A375 (cell line): Measurements from ENCODE around the gene UBXN6. TPM values are rescaled to one million over a fixed set of nuclear protein-coding genes. Genes with fewer than 3 reads are reported as not detected.

Source experiments
- small RNA-seq: library from RNA; depleted of rRNA; stranded (forward); fragments of <200 nt; gene quantifications from one replicate; pipeline ENCODE3, GENCODE V24; 2014
- total RNA-seq: library from RNA; depleted of rRNA; stranded (reverse); fragments of >200 nt; shearing (Covaris generic); gene quantifications from 2 replicates; pipeline ENCODE4 v1.2.3, GENCODE V29; 2014; rRNA removed

Gene UBXN6, protein sequence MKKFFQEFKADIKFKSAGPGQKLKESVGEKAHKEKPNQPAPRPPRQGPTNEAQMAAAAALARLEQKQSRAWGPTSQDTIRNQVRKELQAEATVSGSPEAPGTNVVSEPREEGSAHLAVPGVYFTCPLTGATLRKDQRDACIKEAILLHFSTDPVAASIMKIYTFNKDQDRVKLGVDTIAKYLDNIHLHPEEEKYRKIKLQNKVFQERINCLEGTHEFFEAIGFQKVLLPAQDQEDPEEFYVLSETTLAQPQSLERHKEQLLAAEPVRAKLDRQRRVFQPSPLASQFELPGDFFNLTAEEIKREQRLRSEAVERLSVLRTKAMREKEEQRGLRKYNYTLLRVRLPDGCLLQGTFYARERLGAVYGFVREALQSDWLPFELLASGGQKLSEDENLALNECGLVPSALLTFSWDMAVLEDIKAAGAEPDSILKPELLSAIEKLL
- 80.4 and 87.6 TPM in 2 replicates for total RNA-seq

GRCh38 chr19:4457654-4458395 lies at the start of gene UBXN6:
Gene UBXN6, minus strand, starts transcription at chr19:4457794. Its CDS starts 97 bp downstream, at chr19:4457697.

GRCh38 chr19:4472174-4472974 lies 14.8 kb upstream of the UBXN6 start, which contains the start of gene HDGFL2:
Gene HDGFL2, plus strand, starts transcription at chr19:4472297. Its CDS starts 54 bp downstream, at chr19:4472351.

DNA sequence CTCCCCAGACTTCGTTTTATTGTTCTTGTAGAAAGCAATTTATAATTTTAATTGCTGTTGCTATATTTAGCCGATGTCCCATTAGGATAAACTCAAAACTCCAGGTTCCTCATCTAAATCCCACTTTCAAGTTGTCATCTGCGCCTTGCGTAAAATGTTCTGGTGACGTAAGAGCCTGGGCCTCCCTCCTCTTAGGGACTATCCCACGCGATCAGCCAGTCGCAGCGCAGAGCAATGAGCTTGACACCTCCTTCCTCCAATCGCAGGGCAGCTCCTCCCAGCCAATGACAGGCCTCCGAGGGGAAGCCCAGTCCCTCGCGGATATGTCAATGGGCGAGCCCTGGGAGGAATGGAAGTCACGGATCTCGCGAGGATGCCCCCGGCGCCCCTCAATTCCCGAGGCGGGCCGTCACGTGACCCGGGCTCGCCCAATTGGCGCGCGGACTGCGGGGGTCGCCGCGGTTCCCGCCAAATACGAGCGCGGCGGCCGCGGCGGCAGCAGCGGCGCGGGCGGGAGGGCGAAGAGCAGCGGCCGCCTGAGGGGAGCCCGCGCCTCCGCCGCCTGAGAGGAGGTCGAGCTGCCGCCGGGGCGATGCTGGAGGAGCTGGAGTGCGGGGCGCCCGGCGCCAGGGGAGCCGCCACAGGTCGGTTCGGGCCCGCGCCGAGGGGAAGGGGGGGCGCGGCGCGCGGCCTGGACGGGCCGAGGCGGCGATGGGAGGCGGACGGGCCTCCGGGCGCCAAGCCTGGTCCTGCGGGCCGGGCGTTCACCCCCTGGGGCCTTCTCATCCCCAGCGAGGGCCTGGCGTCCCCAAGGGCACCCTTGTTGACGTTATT lies 55.2 kb downstream of the UBXN6 start, which contains the start of gene CHAF1A:
Gene CHAF1A (plus strand): TSS at position 470 of the 834 bp plus-strand sequence. CDS start 123 bp downstream, at position 593.

DNA sequence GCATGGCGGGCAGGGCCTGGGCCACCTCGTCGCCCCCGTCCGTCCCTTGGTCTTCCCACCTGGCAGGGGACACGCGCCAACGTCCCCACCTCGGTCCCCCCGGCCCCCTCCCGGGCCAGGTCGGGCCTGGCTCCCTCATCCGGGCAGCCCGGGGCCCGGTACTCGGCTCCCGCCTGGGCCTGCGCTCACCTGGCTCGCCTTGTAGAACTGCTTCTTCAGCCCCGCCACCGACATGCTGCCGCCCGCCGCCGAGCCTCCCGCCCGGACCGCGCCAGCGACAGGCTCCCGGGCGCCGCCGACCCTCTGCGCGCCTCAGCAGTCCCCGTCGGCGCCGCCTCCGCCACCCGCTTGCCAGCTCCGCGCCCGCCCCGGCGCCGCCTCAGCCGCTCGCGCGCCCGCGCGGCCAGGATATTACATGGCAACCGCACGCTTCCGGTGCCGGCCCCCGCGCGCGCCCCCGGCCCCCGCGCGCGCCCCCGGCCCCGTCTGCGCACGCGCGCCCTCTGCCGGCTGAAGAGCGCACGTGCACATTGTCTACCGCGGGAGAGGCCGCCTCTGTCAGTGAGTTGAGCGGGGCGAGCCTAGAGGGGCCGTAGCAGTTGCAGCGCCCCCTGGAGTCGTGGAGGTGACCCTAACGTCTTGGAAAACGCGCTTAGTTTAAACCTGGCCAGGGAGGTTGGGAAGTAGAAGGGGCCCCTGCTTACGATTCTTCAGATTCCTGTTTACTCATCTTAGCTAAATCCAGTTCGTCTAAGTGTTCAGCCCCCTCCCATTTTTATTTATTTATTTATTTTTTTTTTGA lies 57.3 kb downstream of the UBXN6 start, which contains the start of gene SH3GL1:
Gene SH3GL1 (minus strand): TSS at position 413 of the 802 bp plus-strand sequence. CDS start 179 bp downstream, at position 234.

Small RNAs within 50 kb of the gene (small RNA-seq; reads per million reads assigned to genes)
- gene MIR4746, result not detected

Other genes with a start within 250 kb of the UBXN6 start
- gene EBI3, start 228.3 kb downstream of the UBXN6 start, total RNA-seq, result 1.8 and 4.5 TPM in 2 replicates
- gene YJU2, start 210.7 kb downstream of the UBXN6 start, total RNA-seq, result 48.2 and 48.4 TPM in 2 replicates
- gene SHD, start 178.5 kb downstream of the UBXN6 start, total RNA-seq, result not detected in 2 replicates
- not detected in 2 replicates for gene TMIGD2, start 155.4 kb downstream of the UBXN6 start, total RNA-seq
- 46.5 and 48.8 TPM in 2 replicates for gene FSD1, start 153.2 kb downstream of the UBXN6 start, total RNA-seq
- 7.2 and 7.9 TPM in 2 replicates for gene STAP2, start 119.0 kb downstream of the UBXN6 start, total RNA-seq
- gene MPND, start 114.2 kb downstream of the UBXN6 start, total RNA-seq, result 5.1 and 7.1 TPM in 2 replicates
- 79.5 and 85.0 TPM in 2 replicates for gene SH3GL1, start 57.2 kb downstream of the UBXN6 start, total RNA-seq
- gene CHAF1A, start 55.2 kb downstream of the UBXN6 start, total RNA-seq, result 65.7 and 78.7 TPM in 2 replicates
- 75.7 and 79.9 TPM in 2 replicates for gene HDGFL2, start 14.5 kb upstream of the UBXN6 start, total RNA-seq
- gene PLIN4, start 60.7 kb upstream of the UBXN6 start, total RNA-seq, result 3.9 and 4.1 TPM in 2 replicates
- gene PLIN5, start 77.4 kb upstream of the UBXN6 start, total RNA-seq, result 0.15 and 1.4 TPM in 2 replicates
- 0.11 TPM in 1 of 2 replicates, not detected in the other for gene LRG1, start 82.2 kb upstream of the UBXN6 start, total RNA-seq
- gene SEMA6B, start 101.9 kb upstream of the UBXN6 start, total RNA-seq, result 27.4 and 35.0 TPM in 2 replicates
- gene TNFAIP8L1, start 181.7 kb upstream of the UBXN6 start, total RNA-seq, result 4.6 and 5.2 TPM in 2 replicates
- 187 and 198 TPM in 2 replicates for gene MYDGF, start 212.5 kb upstream of the UBXN6 start, total RNA-seq